Endothelial cell of umbilical vein (primary cell): ENCODE measurements around the gene TRIM42. TPM values are rescaled to one million over a fixed set of nuclear protein-coding genes. Genes with fewer than 3 reads are reported as not detected.

Experiments
- BruUV-seq: library from RNA; stranded (reverse); fragments of 400-500 nt; replicated peaks from 2 replicates; lab custom pipeline; 2021; lab: Mats Ljungman, UMichigan
- CTCF ChIA-PET: fragments of 300-600, 350-600 bp; sonication (Branson Sonifier 250); formaldehyde crosslinking; loops from one replicate; lab custom pipeline; 2021; ENCODE audit warnings: antibody characterized with exemption, inconsistent platforms; lab: Charles Lee
- POLR2A ChIA-PET: fragments of 300-600, 350-600 bp; sonication (Branson Sonifier 250); formaldehyde crosslinking; loops from one replicate; lab custom pipeline; 2021; ENCODE audit warnings: antibody characterized with exemption, inconsistent platforms; lab: Charles Lee
- DNase-seq: peaks from one replicate; pipeline ENCODE4 v3.0.0-alpha.2; 2011; ENCODE audit warnings: low read depth, low spot score
- FAIRE-seq: peaks from 2 replicates; lab custom pipeline; 2011; peaks lifted over from hg19 to GRCh38; lab: Jason Lieb, UNC
- H2AFZ ChIP-seq: 2 replicates; pipeline ENCODE4 v1.6.0; 2012; ENCODE audit warnings: low read depth, low read length, control low read depth, inconsistent platforms
- H3K27ac ChIP-seq: 2 replicates; pipeline ENCODE4 v1.5.1; 2011; ENCODE audit warnings: low read depth, mild to moderate bottlenecking, control low read depth, low read length, moderate library complexity; ENCODE audit not compliant: insufficient read depth
- H3K27me3 ChIP-seq, 2 experiments: 2 replicates each; pipeline versions ENCODE4 v1.6.0 to v1.6.1; 2011; ENCODE audit warnings: low read length in 2 of 2, mixed read lengths in 1 of 2; ENCODE audit not compliant: control insufficient read depth in 2 of 2, insufficient read depth in 2 of 2
- H3K36me3 ChIP-seq, 2 experiments: 2 replicates in 1 of 2; 3 replicates in 1 of 2; pipeline ENCODE4 v1.5.1; 2011; ENCODE audit warnings: low read length in 2 of 2, mild to moderate bottlenecking in 1 of 2, moderate library complexity in 1 of 2; ENCODE audit not compliant: control insufficient read depth in 2 of 2, insufficient read depth in 2 of 2; ENCODE audit errors: extremely low read depth in 1 of 2
- H3K4me1 ChIP-seq: 3 replicates; pipeline ENCODE4 v1.5.1; 2011; ENCODE audit warnings: mild to moderate bottlenecking, low read length; ENCODE audit not compliant: control insufficient read depth, insufficient read depth; ENCODE audit errors: extremely low read depth
- H3K4me2 ChIP-seq: 2 replicates; pipeline ENCODE4 v1.6.1; 2011; ENCODE audit warnings: low read length, control low read depth, mixed read lengths; ENCODE audit not compliant: insufficient read depth
- H3K4me3 ChIP-seq, 3 experiments: fragments of 200-600 bp in 1 of 3; sonication (generic), shearing (Covaris generic) in 1 of 3; replicated peaks in 1 of 3; 2 replicates each; pipeline ENCODE4 v1.5.1; 2011 to 2016; ENCODE audit warnings: control low read depth in 3 of 3, low read length in 3 of 3, mild to moderate bottlenecking in 2 of 3, inconsistent platforms in 1 of 3, low read depth in 1 of 3, moderate library complexity in 1 of 3; ENCODE audit not compliant: insufficient read depth in 1 of 3
- H3K79me2 ChIP-seq: 2 replicates; pipeline ENCODE4 v1.6.0; 2012; ENCODE audit warnings: low read length, inconsistent platforms; ENCODE audit not compliant: control insufficient read depth, insufficient read depth
- H3K9ac ChIP-seq: replicated peaks from 2 replicates; pipeline ENCODE3; 2011; ENCODE audit warnings: low read length, control low read depth; ENCODE audit not compliant: insufficient read depth; ENCODE audit errors: extremely low read depth
- H3K9me1 ChIP-seq: replicated peaks from 3 replicates; pipeline ENCODE4 v1.6.0; 2011; ENCODE audit warnings: mild to moderate bottlenecking, low read length; ENCODE audit not compliant: control insufficient read depth, insufficient read depth; ENCODE audit errors: extremely low read depth
- H3K9me3 ChIP-seq: replicated peaks from 2 replicates; pipeline ENCODE4 v1.5.1; 2012; ENCODE audit warnings: low read length, inconsistent platforms; ENCODE audit not compliant: control insufficient read depth, insufficient read depth
- H4K20me1 ChIP-seq: replicated peaks from 2 replicates; pipeline ENCODE3; 2011; ENCODE audit warnings: mild to moderate bottlenecking, low read length; ENCODE audit not compliant: control insufficient read depth, insufficient read depth; ENCODE audit errors: extremely low read depth
- CTCF ChIP-seq, 2 donors: IDR thresholded peaks; 1 replicate in 1 of 2; 2 replicates in 1 of 2; pipeline ENCODE4 v1.5.1; 2011; ENCODE audit warnings: low read length in 2 of 2, mild to moderate bottlenecking in 2 of 2, moderate library complexity in 2 of 2, control low read depth in 1 of 2, inconsistent platforms in 1 of 2, low read depth in 1 of 2; ENCODE audit not compliant: insufficient read depth in 1 of 2; ENCODE audit errors: extremely low read depth in 1 of 2
- EZH2 ChIP-seq: IDR thresholded peaks from 2 replicates; pipeline ENCODE4 v1.6.1; 2012; ENCODE audit warnings: borderline replicate concordance, low read depth, mild to moderate bottlenecking, moderate library complexity, low read length, inconsistent platforms; ENCODE audit not compliant: severe bottlenecking
- FOS ChIP-seq: IDR thresholded peaks from 2 replicates; pipeline ENCODE4 v1.6.1; 2011; ENCODE audit warnings: mild to moderate bottlenecking, low read length, moderate library complexity, borderline replicate concordance; ENCODE audit not compliant: insufficient read depth
- GATA2 ChIP-seq: IDR thresholded peaks from 2 replicates; pipeline ENCODE4 v1.7.0; 2011; ENCODE audit warnings: low read depth, mild to moderate bottlenecking, moderate library complexity, mixed read lengths, low read length; ENCODE audit not compliant: insufficient read length, insufficient read depth
- JUN ChIP-seq: IDR thresholded peaks from 2 replicates; pipeline ENCODE4 v1.6.1; 2011; ENCODE audit warnings: borderline replicate concordance, low read depth; ENCODE audit not compliant: insufficient read length, insufficient read depth
- MYC ChIP-seq: IDR thresholded peaks from one replicate; pipeline ENCODE4 v1.6.1; 2011; ENCODE audit warnings: mild to moderate bottlenecking, low read depth, low read length
- POLR2A ChIP-seq: IDR thresholded peaks from 2 replicates; pipeline ENCODE4 v1.6.1; 2012; ENCODE audit warnings: low read depth, mild to moderate bottlenecking, control low read depth, low read length
- POLR2AphosphoS5 ChIP-seq: IDR thresholded peaks from 2 replicates; pipeline ENCODE4 v1.6.1; 2012; ENCODE audit warnings: low read depth, mild to moderate bottlenecking, control low read depth, low read length, moderate library complexity; ENCODE audit not compliant: insufficient read depth
- dilution Hi-C: fragments of 300-500 bp; cut with MboI; formaldehyde crosslinking; loops from one replicate; pipeline ENCODE4 v1.15.0; 2019; ENCODE audit warnings: low sequenced_read_pairs; ENCODE audit not compliant: extremely low pct_ligation_motif_present
- intact Hi-C: fragments of 100-400 bp; cut with micrococcal nuclease; formaldehyde crosslinking; loops from one replicate; pipeline ENCODE4 v1.10.0; 2022
- polyA plus RNA-seq, 4 experiments: library from polyadenylated mRNA; depleted of rRNA in 3 of 4; stranded (reverse) in 3 of 4; unstranded in 1 of 4; fragments of >200 nt; gene quantifications; 2 replicates each; pipeline versions ENCODE4 v1.2.1 to v1.2.3, GENCODE V29; 2011 to 2012; ENCODE audit warnings: missing spikeins in 1 of 4
- total RNA-seq: library from RNA; stranded (reverse); gene quantifications from 2 replicates; pipeline ENCODE4 v1.2.3, GENCODE V29; 2021
- TF ChIP-seq, protein P1 (sequence below): IDR thresholded peaks from 2 replicates; pipeline ENCODE4 v1.6.1; 2011; ENCODE audit not compliant: insufficient read depth, insufficient read length

TRIM42 gene
- total and polyA plus RNA-seq, 2 donors (not counting 3 experiments of a cell fraction or from before 2014, with no cell fraction given), result not detected

DNA sequence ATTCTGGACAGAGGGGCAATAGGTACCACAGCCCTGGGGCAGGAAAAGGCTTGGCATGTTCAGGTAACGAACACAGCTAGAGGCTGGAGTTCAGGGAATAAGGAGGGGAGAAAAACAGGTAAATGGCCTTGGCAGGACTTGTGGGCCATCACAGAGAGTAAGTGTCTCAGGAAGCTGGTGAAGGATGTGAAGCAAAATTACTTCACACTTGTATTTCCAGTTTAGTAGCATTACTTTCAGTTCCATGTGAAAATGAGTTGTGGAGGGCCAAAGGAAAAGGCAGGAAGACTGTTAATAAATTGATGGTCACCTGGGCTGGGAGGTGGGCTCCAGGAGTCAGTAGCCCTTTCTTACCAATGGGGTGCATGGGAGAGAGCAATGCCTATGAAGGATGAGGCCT is 25.6 kb downstream of the TRIM42 start:
- no peak for FAIRE-seq
- Histone ChIP-seq H3K79me2 (no peaks in the 10 kb centered on the region), H3K4me2 (no peak overlapping the region), H3K9ac (no peak overlapping the region), H3K9me3 (no peaks in the 10 kb centered on the region), H2AFZ (no peak overlapping the region), H3K36me3 (no peaks in the 10 kb centered on the region), H3K4me1 (no peaks in the 10 kb centered on the region), H4K20me1 (no peaks in the 10 kb centered on the region), H3K27ac (no peak overlapping the region), H3K27me3 (no peaks in the 10 kb centered on the region), H3K4me3 (no peak overlapping the region), H3K9me1 (no peaks in the 10 kb centered on the region)
- dilution Hi-C loops (no loop called here), intact Hi-C loops (no loop called here)
- no peak for DNase-seq
- no peak for TF ChIP-seq GATA2
- TF ChIP-seq FOS, result no peak
- TF ChIP-seq JUN, result no peak
- TF ChIP-seq, protein P1, sequence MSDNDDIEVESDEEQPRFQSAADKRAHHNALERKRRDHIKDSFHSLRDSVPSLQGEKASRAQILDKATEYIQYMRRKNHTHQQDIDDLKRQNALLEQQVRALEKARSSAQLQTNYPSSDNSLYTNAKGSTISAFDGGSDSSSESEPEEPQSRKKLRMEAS, result no peak
- TF ChIP-seq EZH2, result no peak
- TF ChIP-seq POLR2AphosphoS5, result no peak
- TF ChIP-seq CTCF (IDR thresholded peaks at IDR 0.05; ENCODE audit: extremely low read depth in 1 of 2, insufficient read depth in 1 of 2, low read depth in 1 of 2, low read length in 2 of 2), result no peak
- TF ChIP-seq MYC, result no peak
- no peak for TF ChIP-seq POLR2A
- ChIA-PET CTCF (no interaction called here), POLR2A (no interaction called here)
- BruUV-seq, result no TSS peak
